Fibroblast of skin of left biceps (primary cell): ENCODE data around the gene TK2.
"Not testable (repeated sequence)": the region's sequence is repeated elsewhere in the genome, so short reads cannot be mapped to it uniquely, and the experiment has no call there.

Source experiments
- DNase-seq, 2 experiments: peaks; one replicate each; pipeline ENCODE4 v3.0.0-alpha.2; 2013; ENCODE audit warnings: low read depth in 2 of 2

Gene TK2

DNA sequence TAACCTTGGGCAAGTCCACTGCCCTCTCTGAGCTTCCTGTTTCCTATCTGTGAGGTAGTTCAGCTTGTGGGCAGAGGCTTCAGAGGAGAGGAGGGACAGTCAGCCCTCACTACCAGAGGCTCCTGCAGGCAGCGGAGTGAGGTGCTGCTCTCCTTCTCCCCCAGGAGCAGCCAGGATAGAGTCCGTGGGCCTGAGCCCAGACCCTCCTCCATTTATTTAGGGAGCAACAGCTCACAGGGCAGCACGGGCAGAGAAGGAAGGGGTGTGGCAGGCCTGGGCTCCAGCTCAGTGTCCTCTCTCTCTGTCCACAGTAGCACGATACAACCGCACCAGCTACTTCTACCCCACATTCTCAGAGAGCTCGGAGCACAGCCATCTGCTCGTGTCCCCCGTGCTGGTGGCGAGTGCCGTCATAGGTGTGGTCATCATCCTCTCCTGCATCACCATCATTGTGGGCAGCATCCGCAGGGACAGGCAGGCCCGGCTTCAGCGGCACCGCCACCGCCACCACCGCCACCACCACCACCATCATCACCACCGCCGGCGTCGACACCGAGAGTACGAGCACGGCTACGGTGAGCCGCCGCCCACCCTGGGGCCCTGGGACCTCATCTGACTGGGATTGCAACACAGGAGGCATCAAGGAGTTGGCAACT is 80.5 kb downstream of the TK2 start:
- no peak for DNase-seq

- DNase-seq, result no peak
Measured at GRCh38 chr16:66468321-66468965, 81.5 kb downstream of the TK2 start.

DNA sequence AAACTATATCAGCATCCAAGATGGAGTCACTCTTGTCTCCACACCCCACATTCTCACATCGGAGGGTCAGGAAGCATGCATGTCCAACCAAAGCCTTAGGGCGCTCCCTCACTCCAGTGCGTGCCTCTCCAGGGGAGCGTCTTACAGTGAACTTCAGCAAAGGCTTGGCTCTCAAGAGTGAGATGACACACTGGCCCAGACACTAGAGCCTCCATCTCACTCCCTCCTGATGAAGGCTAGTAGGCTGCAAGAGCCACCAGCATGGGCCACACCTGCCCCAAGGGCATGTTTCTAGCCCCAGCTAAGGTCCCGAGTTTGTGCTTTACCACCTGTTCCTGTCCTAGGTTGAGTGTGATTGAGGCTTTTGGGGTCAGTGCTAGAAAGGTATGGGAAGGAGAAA is 82.3 kb downstream of the TK2 start:
- no peak for DNase-seq

GRCh38 chr16:66466636-66467035 is 83.3 kb downstream of the TK2 start:
- not testable (repeated sequence) for DNase-seq

GRCh38 chr16:66465946-66466345 is 84.0 kb downstream of the TK2 start:
- DNase-seq, result not testable (repeated sequence)

DNA sequence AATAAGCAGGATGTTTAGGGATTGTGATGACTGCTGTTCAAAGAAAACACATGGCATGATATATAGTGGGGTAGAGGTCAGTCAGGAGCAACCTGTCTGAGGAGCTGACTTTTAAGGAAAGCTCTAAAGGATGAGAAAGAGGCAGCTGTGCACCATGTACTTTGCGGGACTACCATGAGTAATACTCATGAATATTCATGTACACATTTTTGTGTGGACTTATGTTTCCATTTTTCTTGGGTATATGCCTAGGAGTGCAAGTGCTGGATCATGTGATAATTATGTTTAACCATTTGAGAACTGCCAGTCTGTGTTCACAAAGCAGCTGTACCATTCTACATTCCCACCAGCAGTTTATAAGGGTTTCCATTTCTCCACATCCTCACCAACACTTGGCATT is 87.0 kb downstream of the TK2 start:
- DNase-seq, result no peak

GRCh38 chr16:66460703-66461102 is 89.2 kb downstream of the TK2 start:
- DNase-seq, result no peak

DNA sequence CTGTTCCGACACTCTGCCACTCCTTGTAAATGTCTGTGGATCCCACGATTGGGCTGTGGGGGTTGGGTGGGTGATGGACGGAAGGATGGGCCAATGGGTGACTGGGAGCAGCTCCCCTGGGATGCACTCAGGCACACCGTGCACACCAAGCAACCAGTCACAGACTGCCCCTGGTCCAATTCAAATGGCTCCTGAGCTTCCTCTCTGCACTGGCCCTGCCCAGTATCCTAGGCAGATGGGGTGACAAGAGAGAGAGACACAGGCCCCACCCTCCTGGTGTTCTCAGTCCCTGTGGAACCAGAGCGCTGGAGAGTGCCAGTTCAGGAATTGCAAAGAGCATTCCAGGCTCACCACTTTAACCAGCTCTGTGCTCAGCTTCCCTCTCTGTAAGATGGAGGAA is 90.0 kb downstream of the TK2 start:
- no peak for DNase-seq

- DNase-seq, result no peak
Measured at GRCh38 chr16:66458853-66459252, 91.1 kb downstream of the TK2 start.

GRCh38 chr16:66458292-66458691 is 91.6 kb downstream of the TK2 start:
- DNase-seq, result no peak
